ENCODE data around the gene TSPAN15. TPM values are rescaled to one million over a fixed set of nuclear protein-coding genes. Genes with fewer than 3 reads are reported as not detected.
A peak's percentile ranks its signal among the peaks of the same experiment; 100 is the strongest.

Gene TSPAN15
- total RNA-seq, 1 experiment from 2014 or later: 5.0 TPM

DNA sequence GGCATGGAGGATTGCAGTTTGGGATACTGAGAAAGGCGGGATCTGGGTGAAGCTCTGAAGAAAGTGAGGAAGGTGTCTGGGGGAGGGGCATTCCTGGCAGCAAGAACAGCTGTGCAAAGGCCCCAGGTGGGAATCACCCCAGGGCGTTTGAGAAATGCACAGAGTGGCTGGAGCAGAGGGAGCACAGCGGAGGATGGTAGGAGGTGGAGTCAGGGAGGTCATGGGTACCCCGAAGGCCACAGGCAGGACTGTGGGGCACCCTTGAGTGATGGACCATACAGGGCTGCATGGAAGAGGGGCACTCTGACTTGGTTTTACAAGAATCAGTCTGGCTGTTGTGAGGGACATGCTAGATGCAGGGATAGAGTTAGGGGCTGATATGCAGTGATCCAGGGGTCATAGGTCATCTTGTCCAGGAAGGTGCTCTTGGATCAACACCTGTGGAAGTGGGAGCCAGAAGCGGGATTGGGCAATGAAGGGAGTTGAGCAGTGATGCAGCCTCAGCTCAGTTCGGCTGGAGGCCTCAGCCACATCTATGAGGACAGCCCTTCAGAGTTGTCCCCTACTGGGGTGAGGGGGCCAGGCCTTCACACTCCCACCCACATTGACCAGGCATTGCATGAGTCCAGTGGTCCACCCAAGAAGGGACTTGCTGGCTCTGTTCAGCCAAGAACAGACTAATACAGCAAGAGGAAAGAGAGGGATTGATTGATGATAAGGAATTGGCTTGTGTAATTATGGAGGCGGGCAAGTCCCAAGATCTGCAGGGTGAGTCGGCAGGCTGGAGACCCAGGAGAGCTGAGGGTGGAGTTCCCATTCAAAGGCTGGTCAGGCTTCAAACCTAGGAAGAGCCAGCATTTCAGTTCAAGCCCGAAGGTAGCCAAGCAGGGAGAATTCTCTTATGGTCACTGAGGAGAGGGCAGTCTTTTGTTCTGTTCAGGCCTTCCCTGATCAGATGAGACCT, 48.7 kb downstream of the TSPAN15 start:
- no peak overlapping the region for H3K4me3 ChIP-seq (ENCODE audit: insufficient read depth, low read depth, low read length)
- no peaks in the 10 kb centered on the region for H3K27me3 ChIP-seq (ENCODE audit: control insufficient read depth, insufficient read depth, low read length)
- no peak for DNase-seq
- H3K36me3 ChIP-seq (replicated peaks; ENCODE audit: control insufficient read depth, insufficient read depth, low read length): no peaks in the 10 kb centered on the region

DNA sequence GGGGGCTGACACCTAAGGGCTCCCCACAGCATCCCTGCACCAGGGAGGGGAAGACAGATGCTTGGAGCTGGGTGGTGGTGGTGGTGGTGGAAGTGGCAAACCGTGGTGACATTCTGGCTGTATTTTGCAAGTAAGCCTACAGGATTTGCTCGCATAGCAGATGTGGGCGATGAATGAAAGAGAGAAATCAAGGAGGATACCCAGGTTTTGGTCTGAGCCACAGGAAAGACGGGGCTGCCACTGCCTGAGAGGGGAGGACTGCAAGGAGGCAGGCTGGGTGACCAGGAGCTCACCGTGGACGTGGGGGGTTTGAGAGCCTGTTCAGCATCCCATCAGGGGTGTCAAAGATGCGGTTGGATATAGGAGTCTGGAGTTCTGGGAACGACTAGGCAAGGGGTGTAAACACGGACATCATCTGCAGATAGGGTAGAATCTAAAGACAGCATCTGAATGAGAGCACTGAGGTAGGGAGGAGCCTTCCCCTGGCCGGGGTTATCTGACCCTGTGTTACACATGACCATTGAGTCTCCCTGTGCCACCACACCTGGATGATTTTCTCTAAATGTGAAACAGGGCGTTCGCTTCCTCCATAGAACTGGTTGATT, 49.7 kb downstream of the TSPAN15 start:
- Histone ChIP-seq H3K4me3 (ENCODE audit: insufficient read depth, low read depth, low read length) (no peak overlapping the region), H3K36me3 (replicated peaks; ENCODE audit: control insufficient read depth, insufficient read depth, low read length) (no peaks in the 10 kb centered on the region), H3K27me3 (ENCODE audit: control insufficient read depth, insufficient read depth, low read length) (no peaks in the 10 kb centered on the region)
- no peak for DNase-seq

DNA sequence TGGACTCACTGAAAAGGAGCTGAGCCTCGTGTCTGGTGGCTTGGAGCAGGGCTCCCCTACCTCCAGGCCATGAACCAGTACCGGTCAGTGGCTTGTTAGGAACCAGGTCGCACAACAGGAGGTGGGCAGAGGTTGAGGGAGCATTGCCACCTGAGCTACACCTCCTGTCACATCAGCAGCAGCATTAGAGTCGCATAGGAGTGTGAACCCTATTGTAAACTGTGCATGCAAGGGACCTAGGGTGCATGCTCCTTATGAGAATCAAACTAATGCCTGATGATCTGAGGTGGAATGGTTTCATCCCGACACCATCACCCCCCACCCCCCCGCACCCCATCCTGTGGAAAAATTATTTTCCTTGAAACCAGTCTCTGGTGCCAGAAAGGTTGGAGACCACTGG, 50.4 kb downstream of the TSPAN15 start:
- H3K27me3 ChIP-seq (ENCODE audit: control insufficient read depth, insufficient read depth, low read length): no peaks in the 10 kb centered on the region
- no peaks in the 10 kb centered on the region for H3K36me3 ChIP-seq (replicated peaks; ENCODE audit: control insufficient read depth, insufficient read depth, low read length)
- no peak for DNase-seq
- no peak overlapping the region for H3K4me3 ChIP-seq (ENCODE audit: insufficient read depth, low read depth, low read length)

DNA sequence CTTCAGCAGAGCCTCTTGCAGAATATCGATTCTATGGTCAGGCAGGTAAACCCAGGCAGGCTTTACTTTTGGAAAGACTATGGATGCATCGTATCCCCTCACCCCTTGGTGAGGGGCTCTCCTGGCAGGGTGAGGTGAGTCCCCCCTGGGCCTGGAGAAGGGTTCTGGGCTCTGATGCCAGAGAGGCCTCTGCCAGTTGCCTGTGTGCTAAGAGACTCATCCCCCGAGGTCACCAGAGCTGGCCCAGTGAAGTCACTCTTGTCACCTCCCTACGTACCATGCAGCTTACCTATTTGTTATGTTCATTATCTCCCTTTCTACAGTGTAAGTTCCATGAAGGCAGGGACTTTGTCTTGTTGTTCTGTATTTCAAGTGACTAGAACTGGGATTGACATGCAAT, 51.3 kb downstream of the TSPAN15 start:
- Histone ChIP-seq H3K36me3 (replicated peaks; ENCODE audit: control insufficient read depth, insufficient read depth, low read length) (no peaks in the 10 kb centered on the region), H3K27me3 (ENCODE audit: control insufficient read depth, insufficient read depth, low read length) (no peaks in the 10 kb centered on the region), H3K4me3 (ENCODE audit: insufficient read depth, low read depth, low read length) (no peak overlapping the region)
- peak; percentile 17 for DNase-seq

DNA sequence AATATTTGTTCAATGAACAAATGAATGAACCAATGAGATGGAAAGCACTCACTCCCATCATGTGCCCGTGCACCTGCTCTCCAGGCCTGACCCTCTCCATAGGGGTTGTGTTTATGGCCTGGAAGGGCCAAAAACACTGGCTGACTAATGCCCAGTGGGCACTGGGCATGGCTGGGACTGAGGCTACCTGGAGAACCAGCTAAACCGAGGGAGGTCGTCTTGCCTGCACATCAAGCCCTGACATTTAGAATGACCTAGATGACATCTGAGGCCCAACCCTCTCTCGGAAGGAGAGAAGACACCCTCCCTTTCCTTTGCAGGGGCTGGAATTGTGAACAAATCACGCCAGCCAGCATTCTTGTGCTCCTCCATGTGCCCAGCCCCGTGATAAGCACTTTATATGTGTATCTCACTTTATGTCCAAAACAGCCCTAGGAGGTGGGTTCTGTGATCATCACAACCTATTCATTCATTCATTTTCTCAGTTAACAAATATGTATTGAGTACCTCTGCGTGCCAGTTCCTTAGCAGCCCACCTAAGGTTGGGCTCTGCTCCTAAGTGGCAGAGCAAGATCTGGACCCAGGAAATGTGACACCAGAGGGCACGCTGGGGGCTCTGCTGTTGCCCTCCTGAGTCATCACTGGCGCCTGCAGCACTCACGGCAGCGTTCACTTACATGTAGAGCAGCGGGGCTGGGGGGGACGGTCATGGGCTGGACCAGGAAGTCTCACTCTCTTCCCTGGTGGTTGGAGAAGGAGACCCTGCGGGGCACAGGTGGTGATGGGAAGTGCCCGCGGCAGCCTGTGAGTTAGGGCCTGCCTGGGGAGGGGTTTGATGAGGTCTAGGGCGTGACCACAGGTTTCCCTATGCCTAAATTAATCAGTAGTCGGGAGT, 52.0 kb downstream of the TSPAN15 start:
- Histone ChIP-seq H3K27me3 (ENCODE audit: control insufficient read depth, insufficient read depth, low read length) (no peaks in the 10 kb centered on the region), H3K36me3 (replicated peaks; ENCODE audit: control insufficient read depth, insufficient read depth, low read length) (no peaks in the 10 kb centered on the region), H3K4me3 (ENCODE audit: insufficient read depth, low read depth, low read length) (no peak overlapping the region)
- peak; percentile 32 for DNase-seq

DNA sequence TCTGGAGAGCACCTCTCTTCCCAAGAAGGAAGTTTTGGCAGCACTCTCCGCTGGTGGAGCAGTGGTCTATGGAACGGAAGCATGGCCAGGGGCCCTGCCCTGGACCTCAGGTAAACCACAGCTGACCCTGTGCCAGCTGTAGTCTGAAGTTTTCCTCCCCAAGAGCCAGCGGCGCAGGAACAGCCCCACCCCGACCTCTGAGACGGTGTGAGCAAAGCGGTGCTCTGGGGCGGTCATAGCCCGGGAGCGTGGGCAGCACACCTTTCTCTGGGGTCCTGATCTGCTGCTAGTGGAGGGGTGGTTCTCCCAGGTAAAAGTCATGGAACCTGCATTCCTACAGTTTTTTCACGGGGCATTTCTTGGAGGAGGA, 52.6 kb downstream of the TSPAN15 start:
- Histone ChIP-seq H3K4me3 (ENCODE audit: insufficient read depth, low read depth, low read length) (no peak overlapping the region), H3K36me3 (replicated peaks; ENCODE audit: control insufficient read depth, insufficient read depth, low read length) (no peaks in the 10 kb centered on the region), H3K27me3 (ENCODE audit: control insufficient read depth, insufficient read depth, low read length) (no peaks in the 10 kb centered on the region)
- DNase-seq: peak; percentile 39

DNA sequence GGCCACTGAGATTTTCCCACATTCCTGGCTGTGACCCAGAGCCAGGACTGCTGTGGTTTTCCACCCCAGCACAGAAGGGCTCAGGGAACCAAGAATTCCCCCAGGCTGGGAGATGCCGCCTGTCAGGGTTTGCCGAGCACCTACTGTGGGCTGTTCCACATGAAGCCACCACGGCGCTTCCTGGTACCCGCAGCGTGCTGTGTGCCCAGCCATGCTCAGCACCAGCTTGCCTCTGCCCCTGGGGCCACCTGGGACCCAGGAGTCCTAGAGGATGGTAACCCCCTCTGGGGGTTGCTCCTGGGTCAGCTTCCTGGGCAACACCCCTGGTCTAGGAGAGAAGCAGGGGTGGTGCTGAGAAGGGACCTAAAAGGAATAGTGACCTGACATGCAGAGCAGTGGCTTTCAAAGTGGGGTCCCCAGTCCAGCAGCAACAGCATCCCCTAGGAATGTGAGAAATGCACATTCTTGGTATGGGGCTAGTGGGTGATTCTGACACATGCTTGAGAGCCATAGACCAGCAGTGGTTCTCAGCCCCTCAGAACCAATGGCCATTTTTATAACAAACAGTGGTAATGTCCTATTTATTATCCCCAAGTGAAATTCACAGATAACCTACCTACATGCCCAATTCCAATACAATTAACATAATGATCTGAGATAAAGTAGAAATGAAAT, 53.4 kb downstream of the TSPAN15 start:
- no peaks in the 10 kb centered on the region for H3K36me3 ChIP-seq (replicated peaks; ENCODE audit: control insufficient read depth, insufficient read depth, low read length)
- no peak overlapping the region for H3K4me3 ChIP-seq (ENCODE audit: insufficient read depth, low read depth, low read length)
- DNase-seq: peak; percentile 40
- no peaks in the 10 kb centered on the region for H3K27me3 ChIP-seq (ENCODE audit: control insufficient read depth, insufficient read depth, low read length)

DNA sequence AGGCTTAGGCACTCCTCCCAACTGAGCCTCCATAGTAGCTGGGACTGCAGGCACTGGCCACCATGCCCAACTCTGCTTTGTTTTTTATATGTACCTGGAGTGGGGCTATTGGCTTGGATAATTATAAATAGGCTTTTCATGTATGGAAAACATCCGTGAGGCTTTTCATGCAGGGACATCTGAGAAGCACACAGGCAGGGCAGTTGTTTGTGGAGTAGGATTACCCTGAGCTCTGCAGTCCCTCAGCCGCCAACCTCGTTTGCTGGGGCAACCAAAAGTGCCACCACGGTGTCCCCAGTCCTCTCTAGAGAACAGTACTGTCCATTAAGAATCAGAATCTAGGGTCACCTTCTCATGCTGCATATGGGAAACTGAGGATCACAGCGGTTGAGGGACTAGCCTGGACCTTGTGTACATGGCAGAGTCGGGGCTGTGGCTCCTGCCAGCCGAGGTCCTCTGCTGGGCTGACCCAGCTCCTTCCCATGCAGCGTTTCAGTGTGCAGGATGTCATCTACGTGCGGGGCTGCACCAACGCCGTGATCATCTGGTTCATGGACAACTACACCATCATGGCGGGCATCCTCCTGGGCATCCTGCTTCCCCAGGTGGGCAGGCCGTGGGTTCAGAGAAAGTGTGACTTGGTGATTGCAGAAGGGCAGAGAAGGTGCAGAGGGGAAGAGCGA, 54.5 kb downstream of the TSPAN15 start:
- Histone ChIP-seq H3K27me3 (ENCODE audit: control insufficient read depth, insufficient read depth, low read length) (no peaks in the 10 kb centered on the region), H3K36me3 (replicated peaks; ENCODE audit: control insufficient read depth, insufficient read depth, low read length) (no peaks in the 10 kb centered on the region), H3K4me3 (ENCODE audit: insufficient read depth, low read depth, low read length) (no peak overlapping the region)
- peak; percentile 24 for DNase-seq

DNA sequence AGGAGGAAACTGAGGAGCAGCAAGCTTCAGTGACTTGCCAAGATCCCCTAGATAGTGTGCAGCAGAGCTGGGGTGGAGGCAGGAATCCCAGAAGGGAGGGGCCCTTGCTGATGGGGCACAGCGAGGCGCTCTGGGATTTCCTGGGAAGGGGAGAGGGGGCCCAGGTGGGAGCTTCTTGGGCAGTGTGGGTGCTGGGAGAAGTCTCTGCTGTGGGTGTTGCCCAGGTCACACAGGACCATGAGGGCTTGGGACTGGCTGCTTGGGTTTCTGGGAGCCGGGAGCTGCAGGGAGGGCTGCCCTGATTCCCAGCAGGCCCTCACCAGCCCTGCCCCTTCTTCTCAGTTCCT, 55.2 kb downstream of the TSPAN15 start:
- DNase-seq: peak; percentile 50
- Histone ChIP-seq H3K27me3 (ENCODE audit: control insufficient read depth, insufficient read depth, low read length) (no peaks in the 10 kb centered on the region), H3K36me3 (replicated peaks; ENCODE audit: control insufficient read depth, insufficient read depth, low read length) (no peaks in the 10 kb centered on the region), H3K4me3 (ENCODE audit: insufficient read depth, low read depth, low read length) (no peak overlapping the region)

DNA sequence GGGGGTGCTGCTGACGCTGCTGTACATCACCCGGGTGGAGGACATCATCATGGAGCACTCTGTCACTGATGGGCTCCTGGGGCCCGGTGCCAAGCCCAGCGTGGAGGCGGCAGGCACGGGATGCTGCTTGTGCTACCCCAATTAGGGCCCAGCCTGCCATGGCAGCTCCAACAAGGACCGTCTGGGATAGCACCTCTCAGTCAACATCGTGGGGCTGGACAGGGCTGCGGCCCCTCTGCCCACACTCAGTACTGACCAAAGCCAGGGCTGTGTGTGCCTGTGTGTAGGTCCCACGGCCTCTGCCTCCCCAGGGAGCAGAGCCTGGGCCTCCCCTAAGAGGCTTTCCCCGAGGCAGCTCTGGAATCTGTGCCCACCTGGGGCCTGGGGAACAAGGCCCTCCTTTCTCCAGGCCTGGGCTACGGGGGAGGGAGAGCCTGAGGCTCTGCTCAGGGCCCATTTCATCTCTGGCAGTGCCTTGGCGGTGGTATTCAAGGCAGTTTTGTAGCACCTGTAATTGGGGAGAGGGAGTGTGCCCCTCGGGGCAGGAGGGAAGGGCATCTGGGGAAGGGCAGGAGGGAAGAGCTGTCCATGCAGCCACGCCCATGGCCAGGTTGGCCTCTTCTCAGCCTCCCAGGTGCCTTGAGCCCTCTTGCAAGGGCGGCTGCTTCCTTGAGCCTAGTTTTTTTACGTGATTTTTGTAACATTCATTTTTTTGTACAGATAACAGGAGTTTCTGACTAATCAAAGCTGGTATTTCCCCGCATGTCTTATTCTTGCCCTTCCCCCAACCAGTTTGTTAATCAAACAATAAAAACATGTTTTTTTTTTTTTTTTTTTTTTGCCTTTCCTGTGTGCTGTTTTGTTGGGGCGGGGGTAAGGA, 55.8 kb downstream of the TSPAN15 start:
- peak; percentile 72 for DNase-seq
- Histone ChIP-seq H3K4me3 (ENCODE audit: insufficient read depth, low read depth, low read length) (no peak overlapping the region), H3K27me3 (ENCODE audit: control insufficient read depth, insufficient read depth, low read length) (no peaks in the 10 kb centered on the region), H3K36me3 (replicated peaks; ENCODE audit: control insufficient read depth, insufficient read depth, low read length) (no peaks in the 10 kb centered on the region)

DNA sequence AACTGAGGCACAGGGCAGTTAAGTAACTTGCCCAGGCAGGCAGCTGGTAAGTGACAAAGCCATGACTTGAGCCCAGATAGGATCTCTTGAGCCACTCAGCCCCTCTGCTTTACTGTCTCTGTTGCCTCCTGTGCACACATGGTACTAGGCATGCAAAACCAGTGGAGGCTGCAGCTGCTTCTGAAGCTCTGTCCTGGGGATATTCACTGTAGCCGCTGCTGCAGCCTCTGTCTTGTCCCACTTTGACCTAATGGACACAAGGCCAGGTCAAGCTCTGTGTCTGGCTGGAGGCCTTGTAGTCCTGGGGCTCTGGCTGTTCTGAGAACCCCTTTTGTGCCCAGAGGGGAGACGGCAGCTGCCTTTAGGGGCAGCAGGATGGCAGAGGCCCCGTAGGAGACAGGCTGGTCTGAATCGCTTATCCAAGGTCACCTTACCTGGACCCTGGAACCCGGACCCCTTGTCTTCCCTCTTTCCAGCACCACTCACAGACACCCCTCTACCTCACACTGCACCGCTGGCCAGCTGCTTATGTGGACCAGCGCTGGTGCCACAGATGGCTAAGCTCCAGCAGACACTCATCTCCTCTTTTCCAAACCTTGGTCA, 57.6 kb downstream of the TSPAN15 start:
- Histone ChIP-seq H3K36me3 (replicated peaks; ENCODE audit: control insufficient read depth, insufficient read depth, low read length) (no peaks in the 10 kb centered on the region), H3K4me3 (ENCODE audit: insufficient read depth, low read depth, low read length) (no peak overlapping the region), H3K27me3 (ENCODE audit: control insufficient read depth, insufficient read depth, low read length) (no peaks in the 10 kb centered on the region; the same call in 1 of the 2 replicates)
- DNase-seq: no peak

DNA sequence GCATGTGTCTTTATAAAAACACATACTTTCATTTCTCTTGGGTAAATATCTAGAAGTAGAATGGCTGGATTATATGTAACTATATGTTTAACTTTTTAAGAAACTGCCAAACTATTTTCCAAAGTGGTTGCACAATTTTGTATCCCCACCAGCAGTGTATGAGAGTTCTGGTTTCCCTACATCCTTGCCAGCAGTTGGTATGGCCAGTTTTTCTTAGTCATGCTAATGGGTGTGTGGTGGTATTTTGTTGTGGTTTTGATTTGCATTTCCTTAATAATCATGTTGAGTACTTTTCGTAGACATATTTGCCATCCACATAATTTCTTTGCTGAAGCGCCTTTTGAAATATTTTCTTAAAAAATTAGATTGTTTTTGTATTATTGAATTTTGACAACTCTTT, 61.6 kb downstream of the TSPAN15 start:
- no peak for DNase-seq
- H3K27me3 ChIP-seq (ENCODE audit: control insufficient read depth, insufficient read depth, low read length): no peaks in the 10 kb centered on the region; the same call in 1 of the 2 replicates
- H3K4me3 ChIP-seq (ENCODE audit: insufficient read depth, low read depth, low read length): no peak overlapping the region
- H3K36me3 ChIP-seq (replicated peaks; ENCODE audit: control insufficient read depth, insufficient read depth, low read length): no peaks in the 10 kb centered on the region

DNA sequence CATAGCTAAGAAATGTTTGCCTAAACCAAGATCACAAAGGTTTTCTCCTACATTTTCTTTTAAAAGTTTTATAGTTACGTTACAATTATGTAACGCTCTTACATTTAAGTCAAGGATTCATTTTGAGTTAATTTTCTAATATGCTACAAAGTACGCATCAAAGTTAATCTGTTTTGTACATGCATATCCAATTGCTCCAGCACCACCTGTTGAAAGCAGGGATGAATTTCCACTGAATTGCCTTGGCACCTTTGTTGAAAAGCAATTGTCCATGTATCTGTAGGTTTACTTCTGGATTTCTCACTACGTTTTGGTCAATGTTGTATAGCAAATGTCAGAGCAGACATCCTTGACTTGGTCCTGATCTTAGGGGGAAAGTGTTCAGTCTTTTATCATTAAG, 62.4 kb downstream of the TSPAN15 start:
- DNase-seq: no peak
- Histone ChIP-seq H3K27me3 (ENCODE audit: control insufficient read depth, insufficient read depth, low read length) (no peaks in the 10 kb centered on the region; the same call in 1 of the 2 replicates), H3K36me3 (replicated peaks; ENCODE audit: control insufficient read depth, insufficient read depth, low read length) (no peaks in the 10 kb centered on the region), H3K4me3 (ENCODE audit: insufficient read depth, low read depth, low read length) (no peak overlapping the region)

Measured in H7 (cell line).